ENCODE measurements around the gene CLDN16. TPM values are rescaled to one million over a fixed set of nuclear protein-coding genes. Genes with fewer than 3 reads are reported as not detected.

Gene CLDN16
- total and polyA plus RNA-seq, 9 of the 15 experiments (the other 6 are each of a cell fraction or from before 2014, with no cell fraction given) = 0.04 to 0.11 (median 0.04) TPM; not detected in 6

DNA sequence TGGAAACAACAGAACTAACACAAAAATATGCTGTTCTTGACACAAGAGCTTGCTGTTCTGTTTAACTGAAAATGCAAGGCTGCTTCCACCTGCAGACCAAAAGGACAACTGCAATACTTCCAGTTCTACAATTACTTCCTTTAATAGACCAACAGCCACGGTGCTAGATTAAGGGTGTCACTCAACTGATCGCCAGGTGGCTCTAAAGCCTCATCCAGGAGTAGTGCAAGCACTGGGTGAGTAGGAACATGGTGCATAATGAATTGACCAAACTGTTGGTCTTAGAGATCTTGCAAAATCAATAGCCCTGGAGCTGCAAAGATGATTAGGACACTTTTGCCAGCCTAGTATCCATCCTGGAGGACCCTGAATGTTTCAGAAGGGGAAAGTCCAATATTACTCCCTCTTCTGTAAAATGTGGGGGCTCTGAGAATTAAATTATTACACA, 3.6 kb upstream of the CLDN16 start (continued):
- TF ChIP-seq, protein P1, sequence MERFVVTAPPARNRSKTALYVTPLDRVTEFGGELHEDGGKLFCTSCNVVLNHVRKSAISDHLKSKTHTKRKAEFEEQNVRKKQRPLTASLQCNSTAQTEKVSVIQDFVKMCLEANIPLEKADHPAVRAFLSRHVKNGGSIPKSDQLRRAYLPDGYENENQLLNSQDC (CRISPR knock-in tag; IDR thresholded peaks at IDR 0.05) = no peak
- TF ChIP-seq RBM14 (IDR thresholded peaks at IDR 0.05; ENCODE audit: borderline replicate concordance, insufficient read depth, low read depth, low read length) (no peak), TCF3 (CRISPR knock-in tag; IDR thresholded peaks at IDR 0.05) (no peak)

DNA sequence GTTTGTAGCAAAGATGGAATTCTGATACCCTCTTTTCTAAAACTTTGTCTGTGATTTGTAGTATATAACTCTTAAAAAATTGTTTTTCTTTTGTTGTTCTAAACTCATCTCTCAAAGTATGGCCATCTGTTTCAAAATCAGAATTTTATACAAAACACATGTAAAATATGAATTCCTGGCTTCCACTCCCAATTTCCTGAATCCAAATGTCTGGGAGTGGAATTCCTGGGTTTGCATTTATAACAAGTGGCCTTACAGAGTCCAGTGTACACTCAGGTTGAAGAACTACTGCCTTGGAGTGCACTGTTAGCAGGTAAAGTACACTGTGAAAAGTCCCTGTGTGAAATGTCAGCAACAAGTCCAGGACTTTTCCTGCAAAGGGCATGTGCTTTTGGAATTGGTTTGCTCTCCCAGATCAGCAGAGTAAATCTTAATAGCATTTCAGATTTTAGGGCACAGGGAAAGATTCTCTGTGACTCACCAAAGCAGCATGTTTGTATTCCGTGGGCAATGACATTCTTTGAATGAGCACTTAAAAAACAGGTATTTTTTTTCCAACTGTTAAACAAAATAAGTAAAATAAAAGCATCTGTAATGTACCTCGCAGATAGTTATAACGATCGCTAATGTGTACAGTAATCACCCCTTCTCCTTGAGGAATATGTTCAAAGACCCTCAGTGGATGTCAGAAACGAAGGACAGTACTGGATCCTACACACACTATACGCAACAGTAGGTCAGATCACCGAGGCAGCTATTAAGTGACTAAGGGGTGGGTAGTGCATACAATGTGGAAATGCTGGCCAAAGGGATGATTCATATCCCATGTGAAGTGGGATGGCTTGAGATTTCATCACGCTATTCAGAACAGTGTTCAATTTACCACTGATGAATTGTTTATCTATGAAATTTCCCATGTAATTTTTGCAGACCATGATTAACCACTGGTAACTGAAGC, 2.0 kb upstream of the CLDN16 start:
- CTCF ChIA-PET (ENCODE audit: low intra/inter-chr PET ratio) = no interaction called here
- TF ChIP-seq ZNF707 (CRISPR knock-in tag; conservative IDR thresholded peaks at IDR 0.05) = no peak
- no peak for TF ChIP-seq ZNF165 (CRISPR knock-in tag; IDR thresholded peaks at IDR 0.05; ENCODE audit: borderline replicate concordance)
- TF ChIP-seq, protein P2, sequence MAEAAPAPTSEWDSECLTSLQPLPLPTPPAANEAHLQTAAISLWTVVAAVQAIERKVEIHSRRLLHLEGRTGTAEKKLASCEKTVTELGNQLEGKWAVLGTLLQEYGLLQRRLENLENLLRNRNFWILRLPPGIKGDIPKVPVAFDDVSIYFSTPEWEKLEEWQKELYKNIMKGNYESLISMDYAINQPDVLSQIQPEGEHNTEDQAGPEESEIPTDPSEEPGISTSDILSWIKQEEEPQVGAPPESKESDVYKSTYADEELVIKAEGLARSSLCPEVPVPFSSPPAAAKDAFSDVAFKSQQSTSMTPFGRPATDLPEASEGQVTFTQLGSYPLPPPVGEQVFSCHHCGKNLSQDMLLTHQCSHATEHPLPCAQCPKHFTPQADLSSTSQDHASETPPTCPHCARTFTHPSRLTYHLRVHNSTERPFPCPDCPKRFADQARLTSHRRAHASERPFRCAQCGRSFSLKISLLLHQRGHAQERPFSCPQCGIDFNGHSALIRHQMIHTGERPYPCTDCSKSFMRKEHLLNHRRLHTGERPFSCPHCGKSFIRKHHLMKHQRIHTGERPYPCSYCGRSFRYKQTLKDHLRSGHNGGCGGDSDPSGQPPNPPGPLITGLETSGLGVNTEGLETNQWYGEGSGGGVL (CRISPR knock-in tag; IDR thresholded peaks at IDR 0.05) = no peak
- no peak for TF ChIP-seq SREBF2 (CRISPR knock-in tag; IDR thresholded peaks at IDR 0.05)
- no peak for TF ChIP-seq NELFE (IDR thresholded peaks at IDR 0.05; ENCODE audit: insufficient read depth, insufficient read length)
- TF ChIP-seq, protein P3, sequence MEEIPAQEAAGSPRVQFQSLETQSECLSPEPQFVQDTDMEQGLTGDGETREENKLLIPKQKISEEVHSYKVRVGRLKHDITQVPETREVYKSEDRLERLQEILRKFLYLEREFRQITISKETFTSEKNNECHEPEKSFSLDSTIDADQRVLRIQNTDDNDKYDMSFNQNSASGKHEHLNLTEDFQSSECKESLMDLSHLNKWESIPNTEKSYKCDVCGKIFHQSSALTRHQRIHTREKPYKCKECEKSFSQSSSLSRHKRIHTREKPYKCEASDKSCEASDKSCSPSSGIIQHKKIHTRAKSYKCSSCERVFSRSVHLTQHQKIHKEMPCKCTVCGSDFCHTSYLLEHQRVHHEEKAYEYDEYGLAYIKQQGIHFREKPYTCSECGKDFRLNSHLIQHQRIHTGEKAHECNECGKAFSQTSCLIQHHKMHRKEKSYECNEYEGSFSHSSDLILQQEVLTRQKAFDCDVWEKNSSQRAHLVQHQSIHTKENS (CRISPR knock-in tag; IDR thresholded peaks at IDR 0.05) = no peak
- no peak for TF ChIP-seq ZNF639 (CRISPR knock-in tag; conservative IDR thresholded peaks at IDR 0.05 in 1 of 2, IDR thresholded peaks at IDR 0.05 in 1 of 2)
- no peak for TF ChIP-seq HCFC1 (IDR thresholded peaks at IDR 0.05; ENCODE audit: low read depth, low read length)
- TF ChIP-seq FOXM1 (IDR thresholded peaks at IDR 0.05; ENCODE audit: low read depth) = no peak
- TF ChIP-seq FOXM1 (CRISPR knock-in tag; IDR thresholded peaks at IDR 0.05; ENCODE audit: low read depth) = no peak
- no peak for TF ChIP-seq ZNF696 (CRISPR knock-in tag; conservative IDR thresholded peaks at IDR 0.05)
- no peak for TF ChIP-seq XRCC4 (IDR thresholded peaks at IDR 0.05; ENCODE audit: extremely low read depth, insufficient read depth, insufficient read length)

More for the DNA sequence above, 2.0 kb upstream of the CLDN16 start:
- Histone ChIP-seq H3K27ac (ENCODE audit: extremely low read depth, low read depth, low read length) (no peak overlapping the region), H3K36me3 (ENCODE audit: control insufficient read depth, insufficient read depth, low read length) (no peaks in the 10 kb centered on the region), H3K4me3 (no peak overlapping the region), H3K27me3 (ENCODE audit: control insufficient read depth in 2 of 2, insufficient read depth in 2 of 2, low read length in 2 of 2) (no peaks in the 10 kb centered on the region), H3K9me1 (ENCODE audit: control insufficient read depth, insufficient read depth, low read length) (no peaks in the 10 kb centered on the region), H3K4me1 (replicated peaks in 1 of 2; ENCODE audit: control insufficient read depth in 2 of 2, insufficient read depth in 2 of 2, low read length in 2 of 2) (no peaks in the 10 kb centered on the region), H3K4me2 (ENCODE audit: insufficient read depth, low read length) (no peak overlapping the region), H3K79me2 (ENCODE audit: control insufficient read depth, insufficient read depth, low read length) (no peaks in the 10 kb centered on the region), H4K20me1 (replicated peaks; ENCODE audit: control insufficient read depth, insufficient read depth, low read length) (no peaks in the 10 kb centered on the region), H2AFZ (ENCODE audit: low read depth, low read length) (no peak overlapping the region), H3K9ac (ENCODE audit: insufficient read depth in 1 of 2, low read depth in 2 of 2, low read length in 2 of 2) (no peak overlapping the region), H3K9me3 (replicated peaks; ENCODE audit: control insufficient read depth, insufficient read depth, low read depth, low read length) (0 out of 2 replicates have a peak, but pooled peaks cover 1% of the 10 kb centered on the region)
- BruUV-seq (replicated peaks) = no TSS peak
- in situ Hi-C loops (cut with MboI) (no loop called here), intact Hi-C loops (cut with micrococcal nuclease) (no loop called here)
- no peak for ATAC-seq
- no peak for DNase-seq (ENCODE audit: extremely low read depth in 1 of 4, low spot score in 3 of 4)
- FAIRE-seq = no peak
- WGBS (ENCODE audit: insufficient coverage, low coverage, missing lambda C conversion rate) = 0% methylated on average over 8 of the region's 8 CpGs
- POLR2A ChIA-PET = no interaction called here
